ENCODE results near the gene SLC25A34.
"Not testable (repeated sequence)": the region's sequence is repeated elsewhere in the genome, so short reads cannot be mapped to it uniquely, and the experiment has no call there.

SLC25A34 gene

DNA sequence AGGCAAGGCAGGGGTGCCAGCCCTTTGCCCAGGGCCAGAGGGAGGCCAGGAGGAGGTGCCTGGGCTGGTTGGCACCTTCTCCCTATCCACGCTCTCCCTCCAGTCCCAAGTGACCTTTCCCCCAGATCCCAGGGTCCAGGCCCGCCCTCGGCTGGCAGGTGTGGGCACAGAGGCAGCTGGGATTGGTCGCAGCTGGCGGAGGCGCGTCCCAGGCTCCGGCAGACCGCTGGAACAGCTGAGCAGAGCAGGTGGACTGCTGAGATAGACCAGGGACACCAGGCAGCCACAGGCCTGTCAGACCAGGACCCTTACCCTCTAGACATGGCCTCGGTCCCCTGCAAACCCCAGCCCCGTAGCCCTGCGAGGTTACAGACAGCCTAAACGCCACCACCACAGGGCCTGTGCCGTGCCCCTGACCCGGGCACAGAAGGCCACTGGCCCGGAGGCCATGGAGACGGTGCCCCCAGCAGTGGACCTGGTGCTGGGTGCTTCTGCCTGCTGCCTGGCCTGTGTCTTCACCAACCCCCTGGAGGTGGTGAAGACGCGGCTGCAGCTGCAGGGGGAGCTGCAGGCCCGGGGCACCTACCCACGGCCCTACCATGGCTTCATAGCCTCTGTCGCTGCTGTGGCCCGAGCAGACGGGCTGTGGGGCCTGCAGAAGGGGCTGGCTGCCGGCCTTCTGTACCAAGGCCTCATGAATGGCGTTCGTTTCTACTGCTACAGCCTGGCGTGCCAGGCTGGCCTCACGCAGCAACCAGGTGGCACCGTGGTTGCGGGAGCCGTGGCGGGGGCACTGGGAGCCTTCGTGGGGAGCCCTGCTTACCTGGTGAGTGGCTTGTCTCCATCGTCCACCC is at the start of gene SLC25A34:
SLC25A34 (plus strand) TSS at position 221 of the 854 bp plus-strand sequence; CDS start at position 449, 228 bp downstream.
- FAIRE-seq: peak; percentile 24

GRCh38 chr1:15687446-15687845 is 48.6 kb upstream of the SLC25A34 start:
- no peak for FAIRE-seq

GRCh38 chr1:15690317-15690716 is 45.7 kb upstream of the SLC25A34 start:
- no peak for FAIRE-seq

- no peak for FAIRE-seq
Measured at GRCh38 chr1:15691434-15692032, 44.5 kb upstream of the SLC25A34 start.

DNA sequence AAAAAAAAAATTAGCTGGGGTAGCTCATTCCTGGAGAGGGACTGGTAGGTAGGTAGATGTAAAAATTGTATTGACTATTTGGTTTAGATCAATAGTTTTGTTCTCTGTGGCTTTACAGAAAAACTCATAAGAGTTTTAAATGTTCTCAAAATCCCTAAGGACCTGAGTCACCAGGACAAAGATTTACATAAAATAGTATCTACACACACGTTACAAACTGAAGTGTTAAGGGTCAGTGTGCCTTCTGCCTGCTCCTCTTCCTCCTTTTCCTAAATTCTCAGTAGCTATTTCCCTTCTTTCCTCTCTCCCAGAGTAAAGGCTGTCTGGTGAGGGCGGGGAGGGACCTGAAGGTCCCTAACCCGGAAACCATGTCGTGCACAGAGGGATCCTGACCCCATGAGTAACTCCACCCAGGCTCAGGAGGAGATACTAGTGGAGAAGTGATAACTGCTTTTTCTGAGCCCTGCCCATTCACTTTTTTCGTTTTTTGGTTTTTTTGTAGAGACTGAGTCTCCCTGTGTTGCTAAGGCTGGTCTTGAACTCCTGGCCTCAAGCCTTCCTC is 43.9 kb upstream of the SLC25A34 start:
- no peak for FAIRE-seq

DNA sequence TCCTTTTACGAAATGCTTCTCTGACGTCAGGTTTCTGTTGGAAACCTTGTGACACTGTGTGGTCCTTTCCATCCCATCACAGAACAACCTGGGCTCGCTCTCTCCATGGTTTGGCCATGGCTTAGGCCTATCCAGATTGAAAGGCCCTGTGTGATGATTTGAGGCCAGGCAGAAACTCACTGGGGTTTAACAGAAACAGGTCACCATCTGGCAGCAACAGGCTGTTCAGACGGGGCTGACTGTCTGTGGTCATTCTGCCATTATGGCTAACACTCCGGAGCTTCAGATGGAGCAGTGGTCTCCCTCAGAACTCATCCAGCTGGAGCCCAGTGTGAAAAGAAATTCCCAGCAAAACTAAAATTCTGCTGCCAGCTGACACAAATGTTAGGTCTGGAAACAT is 42.7 kb upstream of the SLC25A34 start:
- no peak for FAIRE-seq

- FAIRE-seq: no peak
Measured at GRCh38 chr1:15696956-15697521, 39.0 kb upstream of the SLC25A34 start.

DNA sequence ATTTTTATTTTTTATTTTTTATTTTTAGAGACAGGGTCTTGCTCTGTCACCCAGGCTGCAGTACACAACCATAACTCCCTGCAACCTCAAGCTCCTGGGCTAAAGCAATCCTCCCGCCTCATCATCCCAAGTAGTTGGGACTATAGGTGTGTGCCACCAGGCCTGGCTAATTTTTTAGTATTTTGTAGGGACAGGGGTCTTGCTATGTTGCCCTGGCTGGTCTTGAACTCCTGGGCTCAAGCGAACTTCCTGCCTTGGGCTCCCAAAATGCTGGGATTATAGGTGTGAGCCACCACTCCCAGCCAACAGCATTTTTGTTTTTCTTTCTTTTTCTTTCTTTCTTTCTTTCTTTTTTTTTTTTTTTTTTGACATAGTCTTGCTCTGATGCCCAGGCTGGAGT is 37.9 kb upstream of the SLC25A34 start:
- FAIRE-seq: no peak

DNA sequence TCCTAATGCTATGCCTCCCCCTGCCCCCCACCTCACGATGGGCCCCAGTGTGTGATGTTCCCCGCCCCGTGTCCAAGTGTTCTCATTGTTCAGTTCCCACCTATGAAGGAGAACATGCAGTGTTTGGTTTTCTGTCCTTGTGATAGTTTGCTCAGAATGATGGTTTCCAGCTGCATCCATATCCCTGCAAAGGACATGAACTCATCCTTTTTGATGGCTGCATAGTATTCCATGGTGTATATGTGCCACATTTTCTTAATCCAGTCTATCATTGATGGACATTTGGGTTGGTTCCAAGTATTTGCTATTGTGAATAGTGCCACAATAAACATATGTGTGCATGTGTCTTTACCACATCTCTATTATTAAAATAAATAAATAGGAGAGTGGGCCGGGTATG is 36.7 kb upstream of the SLC25A34 start:
- FAIRE-seq: not testable (repeated sequence)

- FAIRE-seq: no peak
Measured at GRCh38 chr1:15700508-15700907, 35.5 kb upstream of the SLC25A34 start.

GRCh38 chr1:15701784-15702183 is 34.3 kb upstream of the SLC25A34 start:
- no peak for FAIRE-seq

- no peak for FAIRE-seq
Measured at GRCh38 chr1:15702722-15703550, 33.1 kb upstream of the SLC25A34 start.

GRCh38 chr1:15703562-15703961 is 32.5 kb upstream of the SLC25A34 start:
- FAIRE-seq: no peak

DNA sequence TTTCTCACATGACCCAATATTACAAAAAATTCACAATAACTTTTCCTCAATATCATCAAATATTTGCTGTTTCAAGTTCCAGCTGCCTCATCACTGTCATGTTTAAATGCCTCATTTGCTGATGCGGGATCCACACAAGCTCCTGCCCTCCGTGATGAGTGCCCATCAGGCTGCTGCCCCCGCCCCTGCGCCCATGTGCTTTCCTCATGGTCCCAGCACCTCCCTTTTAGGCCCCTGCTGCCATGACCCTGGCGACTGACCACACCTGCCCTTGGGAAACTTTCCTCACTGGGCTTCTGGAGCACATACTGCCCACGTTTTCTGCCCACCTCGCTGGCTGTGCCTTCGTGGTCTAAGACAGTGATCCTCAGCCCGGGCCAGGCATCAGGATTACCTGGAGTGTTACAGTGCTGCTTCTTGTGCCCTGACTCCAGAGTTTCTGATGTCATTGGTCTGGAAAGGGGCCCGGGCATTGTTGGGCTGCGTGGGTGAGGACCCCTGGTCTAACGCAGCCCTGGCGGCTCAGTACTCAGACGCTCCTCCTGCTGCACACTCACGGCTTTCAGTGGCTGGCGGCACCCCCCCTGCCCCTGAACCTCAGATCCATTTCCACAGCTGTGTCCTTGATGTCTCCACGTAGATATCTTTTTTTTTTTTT is 31.4 kb upstream of the SLC25A34 start:
- FAIRE-seq: no peak

- FAIRE-seq: no peak
Measured at GRCh38 chr1:15705184-15705566, 30.9 kb upstream of the SLC25A34 start.

GRCh38 chr1:15706751-15707150 is 29.3 kb upstream of the SLC25A34 start:
- FAIRE-seq: no peak

DNA sequence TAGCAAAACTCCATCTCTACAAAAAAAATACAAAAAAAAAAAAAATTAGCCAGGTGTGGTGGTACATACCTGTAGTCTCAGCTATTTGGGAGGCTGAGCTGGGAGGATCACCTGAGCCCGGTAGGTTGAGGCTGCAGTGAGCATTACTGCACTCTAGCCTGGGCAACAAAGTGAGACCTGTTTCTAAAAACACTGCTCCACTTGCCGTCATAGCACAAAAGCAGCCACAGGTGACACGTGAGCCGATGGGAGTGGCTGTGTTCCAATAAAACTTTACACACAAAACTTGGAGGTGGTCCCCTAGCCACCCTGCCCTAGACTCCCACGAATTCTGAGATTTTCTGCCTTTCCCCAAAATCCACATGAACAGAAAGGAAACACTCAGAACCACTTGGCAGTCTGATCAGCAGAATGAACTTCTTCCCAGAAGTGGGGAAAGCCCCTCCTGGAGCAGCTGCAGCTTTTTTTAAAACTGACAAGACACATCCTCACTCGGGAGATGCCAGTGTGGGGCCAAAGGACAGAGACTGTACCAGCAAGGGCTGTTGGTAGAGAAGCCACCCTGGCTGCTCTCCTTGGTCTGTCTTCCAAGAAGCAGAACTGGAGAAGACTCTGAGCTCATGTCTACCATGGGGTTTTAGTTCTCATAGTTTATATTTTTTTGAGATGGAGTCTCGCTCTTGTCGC is 28.7 kb upstream of the SLC25A34 start:
- FAIRE-seq: no peak

GRCh38 chr1:15708486-15709137 is 27.4 kb upstream of the SLC25A34 start:
- peak; percentile 62 for FAIRE-seq

DNA sequence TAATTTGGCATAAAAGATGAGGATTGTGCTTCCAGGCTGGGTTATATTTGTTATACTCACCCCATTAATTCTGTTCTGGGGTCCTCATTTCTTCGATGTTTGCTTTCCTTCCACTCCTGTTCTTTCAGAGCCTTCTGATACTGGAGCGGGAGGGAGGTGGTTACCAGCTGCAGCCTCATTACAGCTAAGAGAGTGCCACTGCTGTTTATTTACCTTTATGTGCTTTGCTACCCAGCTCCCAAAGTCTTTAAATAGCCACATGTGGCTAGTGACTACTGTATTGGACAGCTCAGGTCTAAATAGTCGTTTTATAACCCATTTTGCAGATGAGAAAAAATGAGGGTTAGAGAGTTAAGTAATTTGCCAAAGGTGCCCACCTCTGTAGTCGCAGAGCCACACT is 26.8 kb upstream of the SLC25A34 start:
- FAIRE-seq: peak; percentile 98

DNA sequence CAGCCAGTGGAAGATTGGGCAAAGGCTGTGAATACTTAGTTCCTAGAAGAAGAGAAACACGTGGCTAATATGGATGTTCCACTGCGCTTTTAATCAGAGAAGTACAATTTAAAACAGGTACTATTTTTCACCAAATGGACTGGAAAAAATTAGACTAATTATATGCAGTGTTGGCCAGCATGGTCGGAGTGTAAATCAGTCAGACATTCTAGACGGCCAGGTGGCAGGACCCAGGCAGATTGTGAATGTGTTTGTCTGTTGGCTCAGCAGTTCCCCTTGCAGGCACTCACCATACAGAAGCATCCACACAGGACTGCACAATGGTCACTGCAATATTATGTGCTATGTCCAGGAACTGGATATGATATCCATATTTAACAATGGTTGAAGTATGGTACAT is 23.9 kb upstream of the SLC25A34 start:
- FAIRE-seq: peak; percentile 97
